Smooth muscle cell (in vitro differentiated cells): ENCODE data around the gene HIKESHI. TPM values are rescaled to one million over a fixed set of nuclear protein-coding genes. Genes with fewer than 3 reads are reported as not detected.

Experiments used
- DNase-seq: peaks from one replicate; lab custom pipeline; 2025; ENCODE audit not compliant: unreplicated experiment; lab: John Stamatoyannopoulos, UW
- H2AFZ ChIP-seq: fragments of 200-600 bp; sonication (generic); 2 replicates; pipeline ENCODE4 v1.6.0; 2016; ENCODE audit warnings: antibody characterized with exemption, low read depth, mild to moderate bottlenecking
- H3F3A ChIP-seq: fragments of 200-600 bp; sonication (generic); 2 replicates; pipeline ENCODE4 v1.6.0; 2017; ENCODE audit warnings: antibody characterized with exemption, low read depth
- H3K27ac ChIP-seq: fragments of 200-600 bp; sonication (generic); 2 replicates; pipeline ENCODE4 v1.5.1; 2016; ENCODE audit warnings: low read depth, mild to moderate bottlenecking
- H3K27me3 ChIP-seq: fragments of 200-600 bp; sonication (generic); 2 replicates; pipeline ENCODE4 v1.6.1; 2016; ENCODE audit warnings: low read depth, mild to moderate bottlenecking
- H3K36me3 ChIP-seq: fragments of 200-600 bp; sonication (generic); 2 replicates; pipeline ENCODE4 v1.5.1; 2016; ENCODE audit warnings: low read depth
- H3K4me1 ChIP-seq: fragments of 200-600 bp; sonication (generic); 2 replicates; pipeline ENCODE4 v1.5.1; 2016; ENCODE audit warnings: low read depth
- H3K4me2 ChIP-seq: fragments of 200-600 bp; sonication (generic); 2 replicates; pipeline ENCODE4 v1.6.0; 2016; ENCODE audit warnings: mild to moderate bottlenecking
- H3K4me3 ChIP-seq: fragments of 200-600 bp; sonication (generic); 2 replicates; pipeline ENCODE4 v1.5.1; 2016; ENCODE audit warnings: mild to moderate bottlenecking
- H3K79me2 ChIP-seq: fragments of 200-600 bp; sonication (generic); 2 replicates; pipeline ENCODE4 v1.6.0; 2016; ENCODE audit warnings: low read depth, mild to moderate bottlenecking
- H3K9ac ChIP-seq: fragments of 200-600 bp; sonication (generic); 2 replicates; pipeline ENCODE4 v1.6.0; 2016; ENCODE audit warnings: low read depth
- H3K9me3 ChIP-seq: fragments of 200-600 bp; sonication (generic); replicated peaks from 2 replicates; pipeline ENCODE4 v1.5.1; 2016; ENCODE audit warnings: low read depth
- H4K20me1 ChIP-seq: fragments of 200-600 bp; sonication (generic); 2 replicates; pipeline ENCODE4 v1.6.0; 2016; ENCODE audit warnings: low read depth
- WGBS: methylation state at CpG from one replicate; pipeline ENCODE4 v1.1.7; 2016; ENCODE audit warnings: low lambda C conversion rate; 5-methylcytosine and 5-hydroxymethylcytosine counted together
- polyA plus RNA-seq: library from polyadenylated mRNA; unstranded; fragments of >200 nt; fragmentation: Nextera tagmentation; extraction: Ambion mirVana; gene quantifications from 2 replicates; pipeline ENCODE4 v1.2.1, GENCODE V29; 2016
- total RNA-seq: library from RNA; depleted of rRNA; stranded (reverse); fragments of >200 nt; gene quantifications from 2 replicates; pipeline ENCODE4 v1.2.3, GENCODE V29; 2014
- TF ChIP-seq, protein P1 (sequence below): fragments of 200-600 bp; sonication (generic); IDR thresholded peaks from 2 replicates; pipeline ENCODE4 v1.5.1; 2017; ENCODE audit warnings: borderline replicate concordance, mild to moderate bottlenecking, antibody characterized with exemption; ENCODE audit not compliant: insufficient read depth, poor library complexity, severe bottlenecking

HIKESHI gene
- total and polyA plus RNA-seq, 2 experiments from 2014 or later, result 63.0 to 71.1 TPM

DNA sequence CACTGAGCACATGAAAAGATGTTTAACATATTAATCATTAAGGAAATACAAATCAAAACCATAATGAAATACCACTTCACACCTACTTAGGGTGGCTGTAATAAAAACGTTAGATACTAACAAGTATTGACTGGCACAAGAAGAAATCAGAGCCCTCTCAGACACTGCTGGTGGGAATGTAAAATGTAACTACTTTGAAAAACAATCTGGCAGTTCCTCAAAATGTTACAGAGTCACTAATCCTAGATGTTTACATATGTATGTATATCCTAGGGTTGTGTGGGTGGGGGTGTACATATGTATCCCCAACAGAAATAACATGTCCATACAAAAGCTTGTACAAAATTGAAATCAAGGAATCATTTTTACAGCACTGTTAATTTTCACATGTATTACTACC is 42.3 kb upstream of the HIKESHI start:
- TF ChIP-seq, protein P1, sequence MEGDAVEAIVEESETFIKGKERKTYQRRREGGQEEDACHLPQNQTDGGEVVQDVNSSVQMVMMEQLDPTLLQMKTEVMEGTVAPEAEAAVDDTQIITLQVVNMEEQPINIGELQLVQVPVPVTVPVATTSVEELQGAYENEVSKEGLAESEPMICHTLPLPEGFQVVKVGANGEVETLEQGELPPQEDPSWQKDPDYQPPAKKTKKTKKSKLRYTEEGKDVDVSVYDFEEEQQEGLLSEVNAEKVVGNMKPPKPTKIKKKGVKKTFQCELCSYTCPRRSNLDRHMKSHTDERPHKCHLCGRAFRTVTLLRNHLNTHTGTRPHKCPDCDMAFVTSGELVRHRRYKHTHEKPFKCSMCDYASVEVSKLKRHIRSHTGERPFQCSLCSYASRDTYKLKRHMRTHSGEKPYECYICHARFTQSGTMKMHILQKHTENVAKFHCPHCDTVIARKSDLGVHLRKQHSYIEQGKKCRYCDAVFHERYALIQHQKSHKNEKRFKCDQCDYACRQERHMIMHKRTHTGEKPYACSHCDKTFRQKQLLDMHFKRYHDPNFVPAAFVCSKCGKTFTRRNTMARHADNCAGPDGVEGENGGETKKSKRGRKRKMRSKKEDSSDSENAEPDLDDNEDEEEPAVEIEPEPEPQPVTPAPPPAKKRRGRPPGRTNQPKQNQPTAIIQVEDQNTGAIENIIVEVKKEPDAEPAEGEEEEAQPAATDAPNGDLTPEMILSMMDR, result no peak
- Histone ChIP-seq H3K4me2 (no peak overlapping the region), H3K27me3 (no peaks in the 10 kb centered on the region), H3K9me3 (no peaks in the 10 kb centered on the region), H3F3A (no peaks in the 10 kb centered on the region), H3K27ac (no peak overlapping the region), H3K4me3 (no peak overlapping the region), H3K36me3 (peaks cover 11% of the 10 kb centered on the region), H3K79me2 (peaks cover 25% of the 10 kb centered on the region), H3K4me1 (no peaks in the 10 kb centered on the region), H4K20me1 (peaks cover 19% of the 10 kb centered on the region), H2AFZ (no peak overlapping the region), H3K9ac (no peak overlapping the region)
- WGBS, result 83% methylated on average over 1 of the region's 1 CpG
- DNase-seq, result no peak

DNA sequence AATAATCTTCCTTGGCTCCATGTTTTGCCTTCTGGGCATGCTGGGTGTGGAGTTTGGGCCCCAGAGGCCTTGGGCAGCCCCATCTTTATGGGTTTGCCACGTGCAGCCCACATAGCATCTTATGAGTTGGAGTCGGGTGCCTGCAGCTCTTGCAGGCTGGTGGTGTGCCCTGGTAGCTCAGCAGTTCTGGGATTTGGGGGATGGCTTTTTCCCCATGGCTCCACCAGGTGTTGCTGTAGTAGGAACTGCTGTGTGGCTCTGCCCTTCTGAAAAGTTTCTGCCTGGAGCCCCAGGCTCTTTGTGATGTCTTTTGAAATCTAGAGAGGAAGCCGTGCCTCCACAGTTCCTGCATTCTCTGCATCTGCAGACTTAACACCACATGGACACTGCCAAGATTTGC is 40.7 kb upstream of the HIKESHI start:
- no peaks in the 10 kb centered on the region for H3F3A ChIP-seq
- no peaks in the 10 kb centered on the region for H3K9me3 ChIP-seq
- H3K4me1 ChIP-seq, result no peaks in the 10 kb centered on the region
- H3K27me3 ChIP-seq, result no peaks in the 10 kb centered on the region
- no peak for DNase-seq
- no peak overlapping the region for H3K4me2 ChIP-seq
- no peak overlapping the region for H3K9ac ChIP-seq
- H3K27ac ChIP-seq, result no peak overlapping the region
- H3K36me3 ChIP-seq, result peaks cover 14% of the 10 kb centered on the region
- peaks cover 20% of the 10 kb centered on the region for H3K79me2 ChIP-seq
- 95% methylated on average over 3 of the region's 3 CpGs for WGBS
- peaks cover 6% of the 10 kb centered on the region for H4K20me1 ChIP-seq
- no peak overlapping the region for H3K4me3 ChIP-seq
- no peak overlapping the region for H2AFZ ChIP-seq
- TF ChIP-seq, protein P1, result no peak

DNA sequence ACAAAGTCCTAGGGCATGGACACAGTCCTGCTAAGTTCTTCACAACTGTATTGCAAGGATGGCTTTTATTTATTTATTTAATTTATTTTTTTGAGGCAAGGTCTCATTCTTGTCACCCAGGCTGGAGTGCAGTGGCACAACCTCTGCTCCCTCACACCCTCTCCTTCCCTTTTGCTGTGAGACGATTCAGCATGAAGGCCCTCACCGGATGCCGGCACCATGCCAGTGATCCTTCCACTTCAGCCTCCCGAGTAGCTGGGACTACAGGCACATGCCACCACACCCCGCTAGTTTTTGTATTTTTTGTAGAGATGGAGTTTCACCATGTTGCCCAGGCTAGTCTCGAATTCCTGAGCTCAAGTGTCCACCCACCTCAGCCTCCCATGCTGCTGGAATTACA is 39.7 kb upstream of the HIKESHI start:
- peaks cover 15% of the 10 kb centered on the region for H3K79me2 ChIP-seq
- no peaks in the 10 kb centered on the region for H3F3A ChIP-seq
- TF ChIP-seq, protein P1, result no peak
- no peaks in the 10 kb centered on the region for H3K27me3 ChIP-seq
- no peak overlapping the region for H3K4me2 ChIP-seq
- no peaks in the 10 kb centered on the region for H4K20me1 ChIP-seq
- 95% methylated on average over 6 of the region's 6 CpGs for WGBS
- no peak for DNase-seq
- H3K9me3 ChIP-seq, result no peaks in the 10 kb centered on the region
- H3K36me3 ChIP-seq, result peaks cover 13% of the 10 kb centered on the region
- no peak overlapping the region for H2AFZ ChIP-seq
- no peaks in the 10 kb centered on the region for H3K4me1 ChIP-seq
- H3K4me3 ChIP-seq, result no peak overlapping the region
- H3K27ac ChIP-seq, result no peak overlapping the region
- no peak overlapping the region for H3K9ac ChIP-seq

DNA sequence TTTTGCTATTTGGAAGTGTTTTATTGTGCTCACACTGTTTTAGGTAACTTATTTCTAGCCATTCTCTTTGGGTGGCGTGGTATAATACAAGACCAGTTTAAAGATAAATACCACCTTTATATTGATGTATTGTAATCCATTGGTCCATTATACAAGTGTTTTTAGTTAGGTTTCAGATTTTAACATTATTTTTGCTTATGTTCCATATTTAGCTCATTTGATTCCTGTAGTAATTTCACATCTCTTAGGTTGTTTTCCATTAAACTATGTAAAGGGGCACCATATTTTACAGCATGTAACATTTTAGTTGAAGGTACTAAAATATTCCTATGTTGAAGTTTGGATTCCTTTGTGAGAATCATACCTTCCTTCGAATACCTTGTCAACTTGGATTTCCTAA is 37.4 kb upstream of the HIKESHI start:
- no peak overlapping the region for H3K4me2 ChIP-seq
- peaks cover 13% of the 10 kb centered on the region for H3K36me3 ChIP-seq
- 97% methylated on average over 2 of the region's 2 CpGs for WGBS
- H3K4me3 ChIP-seq, result no peak overlapping the region
- no peaks in the 10 kb centered on the region for H3K9me3 ChIP-seq
- no peaks in the 10 kb centered on the region for H3F3A ChIP-seq
- H3K79me2 ChIP-seq, result peaks cover 22% of the 10 kb centered on the region
- TF ChIP-seq, protein P1, result no peak
- no peak overlapping the region for H2AFZ ChIP-seq
- DNase-seq, result no peak
- no peaks in the 10 kb centered on the region for H3K4me1 ChIP-seq
- no peak overlapping the region for H3K9ac ChIP-seq
- H4K20me1 ChIP-seq, result no peaks in the 10 kb centered on the region
- no peaks in the 10 kb centered on the region for H3K27me3 ChIP-seq
- H3K27ac ChIP-seq, result no peak overlapping the region
